Measurements from ENCODE around the gene DOCK3. TPM values are rescaled to one million over a fixed set of nuclear protein-coding genes. Genes with fewer than 3 reads are reported as not detected.
"Not testable (repeated sequence)": the region's sequence is repeated elsewhere in the genome, so short reads cannot be mapped to it uniquely, and the experiment has no call there.

The DOCK3 gene
- total RNA-seq, 1 donor from 2014 or later: 10.0 TPM

- H3K27me3 Mint-ChIP-seq: no peaks in the 10 kb centered on the region
- TF ChIP-seq CTCF (IDR thresholded peaks at IDR 0.05; ENCODE audit: unreplicated experiment): no peak
Measured at GRCh38 chr3:50830451-50830850, 155.7 kb downstream of the DOCK3 start.

GRCh38 chr3:50831009-50831408 lies 156.3 kb downstream of the DOCK3 start:
- H3K4me3 Mint-ChIP-seq (ENCODE audit: low read depth); H3K27me3 Mint-ChIP-seq; H3K36me3 Mint-ChIP-seq (ENCODE audit: insufficient read depth); H3K27ac Mint-ChIP-seq; H3K9me3 Mint-ChIP-seq (ENCODE audit: low read depth); DNase-seq (ENCODE audit: low spot score, unreplicated experiment): not testable (repeated sequence)
- H3K4me1 Mint-ChIP-seq (ENCODE audit: low read depth): peaks cover 10% of the 10 kb centered on the region

More at GRCh38 chr3:50830451-50830850, 155.7 kb downstream of the DOCK3 start:
- H3K4me1 Mint-ChIP-seq (ENCODE audit: low read depth): peaks cover 16% of the 10 kb centered on the region
- H3K4me3 Mint-ChIP-seq (ENCODE audit: low read depth): no peak overlapping the region
- no peak for DNase-seq (ENCODE audit: low spot score, unreplicated experiment)
- peaks cover 4% of the 10 kb centered on the region for H3K36me3 Mint-ChIP-seq (ENCODE audit: insufficient read depth)
- H3K27ac Mint-ChIP-seq: no peak overlapping the region
- peaks cover 10% of the 10 kb centered on the region for H3K9me3 Mint-ChIP-seq (ENCODE audit: low read depth)

GRCh38 chr3:50840983-50841489 lies 166.3 kb downstream of the DOCK3 start:
- Mint-ChIP-seq H3K27ac (no peak overlapping the region), H3K4me1 (ENCODE audit: low read depth) (peaks cover 3% of the 10 kb centered on the region), H3K36me3 (ENCODE audit: insufficient read depth) (peaks cover 5% of the 10 kb centered on the region), H3K27me3 (no peaks in the 10 kb centered on the region), H3K9me3 (ENCODE audit: low read depth) (no peaks in the 10 kb centered on the region), H3K4me3 (ENCODE audit: low read depth) (no peak overlapping the region)
- TF ChIP-seq CTCF (IDR thresholded peaks at IDR 0.05; ENCODE audit: unreplicated experiment): no peak
- DNase-seq (ENCODE audit: low spot score, unreplicated experiment): no peak

- Mint-ChIP-seq H3K9me3 (ENCODE audit: low read depth) (peaks cover 21% of the 10 kb centered on the region), H3K27ac (no peak overlapping the region), H3K4me1 (ENCODE audit: low read depth) (no peaks in the 10 kb centered on the region), H3K36me3 (ENCODE audit: insufficient read depth) (peaks cover 6% of the 10 kb centered on the region), H3K27me3 (no peaks in the 10 kb centered on the region), H3K4me3 (ENCODE audit: low read depth) (no peak overlapping the region)
- no peak for DNase-seq (ENCODE audit: low spot score, unreplicated experiment)
- TF ChIP-seq CTCF (IDR thresholded peaks at IDR 0.05; ENCODE audit: unreplicated experiment): no peak
Measured at GRCh38 chr3:50848308-50848707, 173.6 kb downstream of the DOCK3 start.

GRCh38 chr3:50850639-50851511 lies 176.1 kb downstream of the DOCK3 start:
- no peak for DNase-seq (ENCODE audit: low spot score, unreplicated experiment)
- no peak overlapping the region for H3K27ac Mint-ChIP-seq
- no peaks in the 10 kb centered on the region for H3K27me3 Mint-ChIP-seq
- no peak overlapping the region for H3K4me3 Mint-ChIP-seq (ENCODE audit: low read depth)
- H3K9me3 Mint-ChIP-seq (ENCODE audit: low read depth): peaks cover 42% of the 10 kb centered on the region
- no peaks in the 10 kb centered on the region for H3K4me1 Mint-ChIP-seq (ENCODE audit: low read depth)
- peaks cover 14% of the 10 kb centered on the region for H3K36me3 Mint-ChIP-seq (ENCODE audit: insufficient read depth)
- no peak for TF ChIP-seq CTCF (IDR thresholded peaks at IDR 0.05; ENCODE audit: unreplicated experiment)
